ENCODE results near the gene ADPRH. TPM values are rescaled to one million over a fixed set of nuclear protein-coding genes. Genes with fewer than 3 reads are reported as not detected.

The ADPRH gene
- total RNA-seq: 0.53 and 2.7 TPM in 2 replicates

GRCh38 chr3:119579366-119580066 lies at the start of gene ADPRH:
ADPRH (plus strand) TSS chr3:119579492; CDS start chr3:119582170, 2,678 bp downstream.
- H3K36me3 ChIP-seq (ENCODE audit: control insufficient read depth, insufficient read depth, low read length): no peaks in the 10 kb centered on the region
- no peaks in the 10 kb centered on the region for H3K27me3 ChIP-seq (ENCODE audit: control insufficient read depth, insufficient read depth, low read length)
- DNase-seq (ENCODE audit: low read depth): peak; percentile 52
- no peak for FAIRE-seq
- peak within 1 kb of the TSS; percentile 59 for H3K4me3 ChIP-seq (ENCODE audit: low read depth, low read length)
- no peak for TF ChIP-seq CTCF (IDR thresholded peaks at IDR 0.05; ENCODE audit: insufficient read depth, low read length, severe bottlenecking)

- TF ChIP-seq CTCF (IDR thresholded peaks at IDR 0.05; ENCODE audit: insufficient read depth, low read length, severe bottlenecking): no peak
- FAIRE-seq (no peak), DNase-seq (ENCODE audit: low read depth) (peak; percentile 11)
- H3K36me3 ChIP-seq (ENCODE audit: control insufficient read depth, insufficient read depth, low read length): no peaks in the 10 kb centered on the region
- no peaks in the 10 kb centered on the region for H3K27me3 ChIP-seq (ENCODE audit: control insufficient read depth, insufficient read depth, low read length)
- H3K4me3 ChIP-seq (ENCODE audit: low read depth, low read length): no peak overlapping the region
Observed at GRCh38 chr3:119529883-119530282, 49.4 kb upstream of the ADPRH start.

GRCh38 chr3:119530456-119530855 lies 48.8 kb upstream of the ADPRH start:
- TF ChIP-seq CTCF (IDR thresholded peaks at IDR 0.05; ENCODE audit: insufficient read depth, low read length, severe bottlenecking): no peak
- FAIRE-seq: no peak
- Histone ChIP-seq H3K27me3 (ENCODE audit: control insufficient read depth, insufficient read depth, low read length) (no peaks in the 10 kb centered on the region), H3K36me3 (ENCODE audit: control insufficient read depth, insufficient read depth, low read length) (no peaks in the 10 kb centered on the region), H3K4me3 (ENCODE audit: low read depth, low read length) (no peak overlapping the region)
- DNase-seq (ENCODE audit: low read depth): no peak

GRCh38 chr3:119531151-119531550 lies 48.1 kb upstream of the ADPRH start:
- H3K27me3 ChIP-seq (ENCODE audit: control insufficient read depth, insufficient read depth, low read length): no peaks in the 10 kb centered on the region
- TF ChIP-seq CTCF (IDR thresholded peaks at IDR 0.05; ENCODE audit: insufficient read depth, low read length, severe bottlenecking): no peak
- no peak for FAIRE-seq

GRCh38 chr3:119534296-119534695 lies 45.0 kb upstream of the ADPRH start:
- Histone ChIP-seq H3K27me3 (ENCODE audit: control insufficient read depth, insufficient read depth, low read length) (no peaks in the 10 kb centered on the region), H3K4me3 (ENCODE audit: low read depth, low read length) (no peak overlapping the region), H3K36me3 (ENCODE audit: control insufficient read depth, insufficient read depth, low read length) (no peaks in the 10 kb centered on the region)
- no peak for TF ChIP-seq CTCF (IDR thresholded peaks at IDR 0.05; ENCODE audit: insufficient read depth, low read length, severe bottlenecking)
- no peak for DNase-seq (ENCODE audit: low read depth)
- no peak for FAIRE-seq

More at GRCh38 chr3:119531151-119531550, 48.1 kb upstream of the ADPRH start:
- no peak for DNase-seq (ENCODE audit: low read depth)
- H3K36me3 ChIP-seq (ENCODE audit: control insufficient read depth, insufficient read depth, low read length): no peaks in the 10 kb centered on the region
- H3K4me3 ChIP-seq (ENCODE audit: low read depth, low read length): no peak overlapping the region

- no peak for TF ChIP-seq CTCF (IDR thresholded peaks at IDR 0.05; ENCODE audit: insufficient read depth, low read length, severe bottlenecking)
- Histone ChIP-seq H3K27me3 (ENCODE audit: control insufficient read depth, insufficient read depth, low read length) (no peaks in the 10 kb centered on the region), H3K4me3 (ENCODE audit: low read depth, low read length) (no peak overlapping the region), H3K36me3 (ENCODE audit: control insufficient read depth, insufficient read depth, low read length) (no peaks in the 10 kb centered on the region)
- DNase-seq (ENCODE audit: low read depth) (no peak), FAIRE-seq (no peak)
Observed at GRCh38 chr3:119536757-119537156, 42.5 kb upstream of the ADPRH start.
